ENCODE measurements around the gene GMIP.

DNA sequence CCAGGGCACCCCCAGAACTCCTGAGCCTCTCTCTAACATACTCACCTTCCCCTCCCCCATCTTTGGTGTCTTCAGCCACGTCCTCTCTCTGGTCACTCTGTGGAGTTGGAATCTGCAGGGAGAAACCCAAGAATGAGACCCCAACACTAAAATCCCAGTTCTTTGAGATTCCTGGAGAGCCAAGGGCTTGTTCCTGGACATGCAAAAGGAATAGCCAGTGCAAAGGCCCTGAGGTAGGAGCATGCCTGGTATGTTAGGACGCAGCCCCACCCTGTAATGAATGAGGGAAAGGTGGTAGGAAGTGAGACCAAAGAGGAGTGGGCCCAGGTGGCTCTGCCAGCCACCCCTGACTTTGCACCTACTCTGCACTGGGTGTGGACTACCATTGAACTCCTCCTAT is 13.0 kb downstream of the GMIP start:
- TF ChIP-seq POLR2A (IDR thresholded peaks at IDR 0.05), result no peak
- TF ChIP-seq, protein P1, sequence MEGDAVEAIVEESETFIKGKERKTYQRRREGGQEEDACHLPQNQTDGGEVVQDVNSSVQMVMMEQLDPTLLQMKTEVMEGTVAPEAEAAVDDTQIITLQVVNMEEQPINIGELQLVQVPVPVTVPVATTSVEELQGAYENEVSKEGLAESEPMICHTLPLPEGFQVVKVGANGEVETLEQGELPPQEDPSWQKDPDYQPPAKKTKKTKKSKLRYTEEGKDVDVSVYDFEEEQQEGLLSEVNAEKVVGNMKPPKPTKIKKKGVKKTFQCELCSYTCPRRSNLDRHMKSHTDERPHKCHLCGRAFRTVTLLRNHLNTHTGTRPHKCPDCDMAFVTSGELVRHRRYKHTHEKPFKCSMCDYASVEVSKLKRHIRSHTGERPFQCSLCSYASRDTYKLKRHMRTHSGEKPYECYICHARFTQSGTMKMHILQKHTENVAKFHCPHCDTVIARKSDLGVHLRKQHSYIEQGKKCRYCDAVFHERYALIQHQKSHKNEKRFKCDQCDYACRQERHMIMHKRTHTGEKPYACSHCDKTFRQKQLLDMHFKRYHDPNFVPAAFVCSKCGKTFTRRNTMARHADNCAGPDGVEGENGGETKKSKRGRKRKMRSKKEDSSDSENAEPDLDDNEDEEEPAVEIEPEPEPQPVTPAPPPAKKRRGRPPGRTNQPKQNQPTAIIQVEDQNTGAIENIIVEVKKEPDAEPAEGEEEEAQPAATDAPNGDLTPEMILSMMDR (IDR thresholded peaks at IDR 0.05), result no peak
- no peak for TF ChIP-seq POLR2AphosphoS5 (IDR thresholded peaks at IDR 0.05)
- no peak for TF ChIP-seq EP300 (IDR thresholded peaks at IDR 0.05)
